COLO668 (cell line): ENCODE results near the gene GALNT16.

ENCODE experiments used
- DNase-seq: peaks from one replicate; lab custom pipeline; 2025; ENCODE audit not compliant: unreplicated experiment; lab: John Stamatoyannopoulos, UW

GALNT16 gene

DNA sequence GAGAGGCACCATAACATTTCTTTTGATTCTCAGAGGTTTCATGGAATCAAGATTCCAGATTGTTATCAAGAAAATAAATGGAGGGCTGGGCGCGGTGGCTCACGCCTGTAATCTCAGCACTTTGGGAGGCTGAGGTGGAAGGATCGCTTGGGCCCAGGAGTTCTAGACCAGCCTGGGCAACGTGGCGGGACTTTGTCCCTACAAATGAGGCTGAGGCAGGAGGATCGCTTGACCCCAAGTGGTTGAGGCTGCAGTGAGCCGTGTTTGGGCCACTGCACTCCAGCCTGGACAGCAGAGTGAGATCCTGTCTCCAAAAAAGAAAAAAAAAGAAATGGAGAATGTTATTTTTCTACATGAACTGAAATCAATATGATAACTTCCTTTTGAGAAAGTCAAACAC lies 139.8 kb downstream of the GALNT16 start:
- DNase-seq = no peak

DNA sequence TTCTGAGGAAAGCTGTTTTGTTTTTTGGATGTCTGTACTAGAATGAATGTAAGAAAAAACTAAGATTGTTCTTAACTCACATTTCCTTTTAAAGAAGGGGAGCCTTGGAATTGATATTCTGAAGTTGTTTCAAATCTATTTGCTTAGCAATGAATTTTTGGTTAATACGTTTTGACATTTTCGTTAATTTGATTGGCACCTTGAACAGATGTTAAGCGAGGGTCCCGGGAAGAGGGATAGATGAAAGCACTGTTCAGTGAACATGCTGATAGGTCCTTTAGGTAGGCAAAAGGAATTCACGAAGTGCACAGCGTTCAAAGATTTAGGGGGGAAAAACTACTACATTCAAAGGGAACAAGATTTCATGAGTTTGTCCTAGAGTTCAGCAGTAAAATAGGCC lies 140.2 kb downstream of the GALNT16 start:
- no peak for DNase-seq

DNA sequence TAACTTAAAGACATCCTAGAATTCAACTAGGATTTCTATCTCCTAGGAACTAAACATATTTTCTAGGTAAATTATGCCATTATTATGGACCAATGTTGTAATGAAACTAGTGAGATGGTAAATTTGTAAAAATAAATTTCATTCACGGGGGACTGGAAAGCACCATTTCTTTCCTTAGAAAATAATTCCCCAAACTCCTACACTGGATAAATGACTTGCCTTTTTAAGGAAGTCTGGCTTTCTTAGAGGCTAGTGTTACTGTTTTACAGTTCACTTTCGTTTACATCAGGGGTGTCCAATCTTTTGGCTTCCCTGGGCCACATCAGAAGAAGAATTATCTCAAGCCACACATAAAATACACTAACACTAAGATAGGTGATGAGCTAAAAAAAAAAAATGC lies 141.9 kb downstream of the GALNT16 start:
- no peak for DNase-seq

DNA sequence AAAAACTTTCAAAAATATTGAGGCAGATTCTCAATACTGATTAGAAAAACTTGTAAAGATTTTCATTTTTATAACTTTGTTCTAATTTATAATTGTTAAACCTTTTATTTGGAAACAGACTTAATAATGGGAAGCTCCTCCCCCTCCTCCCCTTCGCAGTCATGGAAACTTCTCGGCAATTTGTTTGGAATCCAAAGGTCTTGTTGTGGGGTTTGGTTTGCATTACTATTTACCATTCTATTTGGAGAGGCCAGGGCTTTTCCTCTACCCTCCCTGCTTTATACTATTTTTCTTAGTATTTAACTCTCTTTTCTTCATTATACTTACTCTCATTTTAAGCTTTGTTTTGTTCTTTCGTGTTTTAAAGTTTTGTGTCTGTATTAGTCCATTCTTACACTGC lies 144.5 kb downstream of the GALNT16 start:
- DNase-seq = no peak

DNA sequence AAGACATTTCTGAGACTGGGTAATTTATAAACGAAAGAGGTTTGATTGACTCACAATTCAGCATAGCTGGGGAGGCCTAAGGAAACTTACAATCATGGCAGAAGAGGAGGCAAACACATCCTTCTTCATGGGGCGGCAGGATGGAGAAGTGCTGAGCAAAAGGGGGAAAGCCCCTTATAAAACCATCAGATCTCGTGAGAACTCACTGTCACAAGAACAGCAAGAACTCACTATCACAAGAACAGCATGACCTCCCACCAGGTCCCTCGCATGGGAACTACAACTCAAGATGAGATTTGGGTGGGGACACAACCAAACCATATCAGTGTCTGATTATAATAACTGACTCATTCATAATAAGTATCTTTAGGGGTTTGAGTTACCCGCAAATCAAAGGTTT lies 144.9 kb downstream of the GALNT16 start:
- no peak for DNase-seq

DNA sequence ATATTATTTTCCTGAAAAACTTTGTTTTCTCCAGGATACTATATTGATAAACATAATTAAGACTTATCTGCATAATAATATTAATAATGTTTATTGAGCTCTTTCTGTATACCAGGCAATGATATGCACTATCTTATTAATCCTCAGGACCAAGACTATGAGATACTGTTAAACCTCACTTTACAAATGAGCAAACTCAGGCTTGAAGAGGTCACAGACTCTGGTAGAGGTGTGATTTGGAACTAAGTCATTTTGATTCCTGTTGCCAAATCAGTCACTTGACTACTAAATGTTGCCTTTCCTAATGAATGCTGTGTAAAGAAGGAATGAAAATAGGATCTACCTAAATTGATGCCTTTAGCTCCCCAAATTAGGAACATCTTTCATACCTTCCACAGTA lies 145.8 kb downstream of the GALNT16 start:
- no peak for DNase-seq
